Epithelial cell of esophagus (primary cell): Measurements from ENCODE around the gene LEAP2.

ENCODE experiments used
- DNase-seq: peaks from one replicate; pipeline ENCODE4 v3.0.0; 2010; ENCODE audit warnings: low read depth
- H3K4me3 ChIP-seq: 2 replicates; pipeline ENCODE4 v1.5.1; 2011; ENCODE audit warnings: mild to moderate bottlenecking, low read length, control low read depth
- TF ChIP-seq, protein P1 (sequence below): IDR thresholded peaks from 2 replicates; pipeline ENCODE4 v1.5.1; 2011; ENCODE audit warnings: low read depth, mild to moderate bottlenecking, low read length, control low read depth, inconsistent platforms; ENCODE audit not compliant: insufficient read depth; ENCODE audit errors: missing control alignments

Gene LEAP2

DNA sequence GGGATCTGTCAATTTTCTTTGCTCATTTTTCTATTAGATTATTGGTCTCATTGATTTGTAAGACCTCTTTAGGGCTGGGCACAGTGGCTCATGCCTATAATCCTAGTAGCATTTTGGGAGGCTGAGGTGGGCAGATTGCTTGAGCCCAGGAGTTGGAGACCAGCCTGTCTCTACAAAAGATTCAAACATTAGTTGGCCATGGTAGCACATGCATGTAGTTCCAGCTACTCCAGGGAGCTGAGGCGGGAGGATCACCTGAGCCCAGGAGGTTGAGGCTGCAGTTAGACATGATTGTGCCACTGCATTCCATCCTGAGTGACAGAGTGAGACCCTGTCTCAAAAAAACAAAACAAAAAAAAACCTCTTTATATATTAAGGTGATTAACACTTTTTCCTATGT, 36.6 kb upstream of the LEAP2 start:
- no peak overlapping the region for H3K4me3 ChIP-seq
- DNase-seq, result no peak
- TF ChIP-seq, protein P1, sequence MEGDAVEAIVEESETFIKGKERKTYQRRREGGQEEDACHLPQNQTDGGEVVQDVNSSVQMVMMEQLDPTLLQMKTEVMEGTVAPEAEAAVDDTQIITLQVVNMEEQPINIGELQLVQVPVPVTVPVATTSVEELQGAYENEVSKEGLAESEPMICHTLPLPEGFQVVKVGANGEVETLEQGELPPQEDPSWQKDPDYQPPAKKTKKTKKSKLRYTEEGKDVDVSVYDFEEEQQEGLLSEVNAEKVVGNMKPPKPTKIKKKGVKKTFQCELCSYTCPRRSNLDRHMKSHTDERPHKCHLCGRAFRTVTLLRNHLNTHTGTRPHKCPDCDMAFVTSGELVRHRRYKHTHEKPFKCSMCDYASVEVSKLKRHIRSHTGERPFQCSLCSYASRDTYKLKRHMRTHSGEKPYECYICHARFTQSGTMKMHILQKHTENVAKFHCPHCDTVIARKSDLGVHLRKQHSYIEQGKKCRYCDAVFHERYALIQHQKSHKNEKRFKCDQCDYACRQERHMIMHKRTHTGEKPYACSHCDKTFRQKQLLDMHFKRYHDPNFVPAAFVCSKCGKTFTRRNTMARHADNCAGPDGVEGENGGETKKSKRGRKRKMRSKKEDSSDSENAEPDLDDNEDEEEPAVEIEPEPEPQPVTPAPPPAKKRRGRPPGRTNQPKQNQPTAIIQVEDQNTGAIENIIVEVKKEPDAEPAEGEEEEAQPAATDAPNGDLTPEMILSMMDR, result no peak

GRCh38 chr5:132837868-132838267, 35.6 kb upstream of the LEAP2 start:
- DNase-seq, result no peak
- TF ChIP-seq, protein P1, result no peak
- no peak overlapping the region for H3K4me3 ChIP-seq

GRCh38 chr5:132838516-132839282, 34.8 kb upstream of the LEAP2 start:
- H3K4me3 ChIP-seq, result no peak overlapping the region
- DNase-seq, result no peak
- TF ChIP-seq, protein P1, result no peak

GRCh38 chr5:132839426-132840301, 33.8 kb upstream of the LEAP2 start:
- peak; percentile 68 for DNase-seq
- TF ChIP-seq, protein P1, result no peak
- no peak overlapping the region for H3K4me3 ChIP-seq

DNA sequence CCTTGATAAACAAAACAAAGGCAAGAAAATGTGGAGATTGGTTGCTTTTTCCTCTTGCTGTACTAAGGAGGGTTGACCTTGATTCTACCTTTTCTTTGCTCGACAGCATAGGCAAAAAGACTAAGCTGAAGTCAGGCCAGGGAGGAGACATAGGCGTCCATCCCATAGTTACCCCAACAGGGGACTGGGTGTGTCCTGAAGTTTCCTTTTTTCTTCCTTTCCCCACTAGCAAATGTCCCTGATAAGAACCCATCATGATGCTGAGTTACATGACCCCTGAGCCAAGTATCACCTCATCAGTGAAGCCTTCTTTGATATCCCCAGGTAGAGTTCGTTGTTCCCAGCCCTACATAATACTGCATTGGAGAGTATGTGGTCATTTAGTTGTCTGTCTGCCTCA, 33.2 kb upstream of the LEAP2 start:
- H3K4me3 ChIP-seq, result no peak overlapping the region
- TF ChIP-seq, protein P1, result no peak
- no peak for DNase-seq

DNA sequence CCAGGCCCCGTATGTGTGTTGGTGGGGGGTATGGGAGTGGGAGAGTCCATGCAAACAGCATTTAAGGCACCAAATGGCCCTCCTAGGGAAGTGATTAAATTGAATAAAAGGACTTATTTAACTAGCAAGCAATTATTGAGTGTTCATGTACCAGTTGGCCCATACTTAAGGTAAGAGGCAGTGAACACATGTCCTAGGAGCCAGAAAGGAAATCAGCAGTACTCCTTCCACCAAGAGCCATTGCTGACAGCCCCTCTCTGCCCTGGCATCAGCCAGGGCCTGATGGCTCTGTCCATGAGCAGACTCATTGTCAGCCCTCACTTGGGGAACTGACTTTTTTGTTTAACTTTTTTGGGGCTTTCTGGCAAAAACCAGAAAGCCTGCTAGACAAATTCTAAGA, 32.6 kb upstream of the LEAP2 start:
- TF ChIP-seq, protein P1, result no peak
- DNase-seq, result no peak
- no peak overlapping the region for H3K4me3 ChIP-seq
